Activated CD8-positive, alpha-beta T cell treated with anti-CD3 and anti-CD28 coated beads for 36 hours (primary cell): Measurements from ENCODE around the gene ACSM6. TPM values are rescaled to one million over a fixed set of nuclear protein-coding genes. Genes with fewer than 3 reads are reported as not detected.

ENCODE experiments used
- ATAC-seq: fragments of 200-7000 bp; cut with Tn5 transposase; one replicate; pipeline ENCODE4 v1.10.0; 2021; ENCODE audit warnings: mild to moderate bottlenecking, moderate library complexity
- CTCF ChIA-PET: fragments of 350-600 bp; sonication (Branson Sonifier 250); formaldehyde crosslinking; loops from one replicate; lab custom pipeline; 2021; ENCODE audit warnings: antibody characterized with exemption; lab: Charles Lee
- POLR2A ChIA-PET: fragments of 350-600 bp; sonication (Branson Sonifier 250); formaldehyde crosslinking; loops from one replicate; lab custom pipeline; 2021; ENCODE audit warnings: antibody characterized with exemption; lab: Charles Lee
- DNase-seq: peaks from one replicate; pipeline ENCODE4 v3.0.0-alpha.2; 2020
- H3K27ac Mint-ChIP-seq: one replicate; pipeline ENCODE4 v1.8.0; 2021; ENCODE audit warnings: mild to moderate bottlenecking, mixed read lengths
- H3K27me3 Mint-ChIP-seq: one replicate; pipeline ENCODE4 v1.8.0; 2021; ENCODE audit warnings: mixed read lengths
- H3K36me3 Mint-ChIP-seq: one replicate; pipeline ENCODE4 v1.8.0; 2021; ENCODE audit warnings: low read depth, mixed read lengths
- H3K4me1 Mint-ChIP-seq: one replicate; pipeline ENCODE4 v1.8.0; 2021; ENCODE audit warnings: low read depth, mixed read lengths
- H3K4me3 Mint-ChIP-seq: one replicate; pipeline ENCODE4 v1.8.0; 2021; ENCODE audit warnings: mild to moderate bottlenecking, moderate library complexity, mixed read lengths
- H3K9me3 Mint-ChIP-seq: one replicate; pipeline ENCODE4 v1.8.0; 2021; ENCODE audit warnings: mixed read lengths
- intact Hi-C: fragments of 100-400 bp; cut with micrococcal nuclease; formaldehyde crosslinking; loops from one replicate; pipeline ENCODE4 v1.10.0; 2022
- total RNA-seq, 2 experiments: library from RNA; stranded (reverse); gene quantifications; one replicate each; pipeline ENCODE4 v1.2.3, GENCODE V29; 2021
- TF ChIP-seq, protein P1 (sequence below): fragments of 200-600 bp; IDR thresholded peaks from one replicate; pipeline ENCODE4 v1.8.0; 2022; ENCODE audit warnings: antibody characterized with exemption, mild to moderate bottlenecking

ACSM6 gene, protein sequence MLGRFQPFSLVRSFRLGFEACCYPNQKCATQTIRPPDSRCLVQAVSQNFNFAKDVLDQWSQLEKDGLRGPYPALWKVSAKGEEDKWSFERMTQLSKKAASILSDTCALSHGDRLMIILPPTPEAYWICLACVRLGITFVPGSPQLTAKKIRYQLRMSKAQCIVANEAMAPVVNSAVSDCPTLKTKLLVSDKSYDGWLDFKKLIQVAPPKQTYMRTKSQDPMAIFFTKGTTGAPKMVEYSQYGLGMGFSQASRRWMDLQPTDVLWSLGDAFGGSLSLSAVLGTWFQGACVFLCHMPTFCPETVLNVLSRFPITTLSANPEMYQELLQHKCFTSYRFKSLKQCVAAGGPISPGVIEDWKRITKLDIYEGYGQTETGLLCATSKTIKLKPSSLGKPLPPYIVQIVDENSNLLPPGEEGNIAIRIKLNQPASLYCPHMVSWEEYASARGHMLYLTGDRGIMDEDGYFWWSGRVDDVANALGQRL
- not detected for total RNA-seq

DNA sequence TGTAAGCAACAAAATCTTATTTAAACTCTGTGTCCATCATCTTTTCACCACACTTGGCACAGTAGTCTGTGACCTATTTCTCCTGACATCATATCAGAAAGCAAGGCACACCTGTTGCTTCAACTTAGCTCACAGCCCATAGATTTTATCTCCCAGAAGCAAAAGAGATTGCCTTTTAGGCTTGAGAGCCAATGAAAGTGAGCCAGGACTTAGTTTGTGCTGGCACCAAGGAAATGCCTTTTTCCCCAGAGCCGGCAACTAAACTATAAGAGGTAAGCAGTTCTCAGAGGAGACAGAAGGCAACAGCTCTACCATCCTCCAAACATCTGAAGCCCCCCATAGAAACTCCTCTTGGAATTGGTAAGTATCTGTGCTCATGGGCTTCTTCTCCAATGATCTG, at the start of gene ACSM6:
ACSM6 (plus strand) TSS at position 295 of the 400 bp plus-strand sequence. CDS start 248 bp downstream, outside the sequence.
- no peak within 1 kb of the TSS for H3K27ac Mint-ChIP-seq
- ATAC-seq (no peak), DNase-seq (no peak)
- POLR2A ChIA-PET, result no interaction called here
- CTCF ChIA-PET, result no interaction called here
- intact Hi-C loops, result no loop called here
- no peaks in the 10 kb centered on the region for H3K4me1 Mint-ChIP-seq
- no peak within 1 kb of the TSS for H3K4me3 Mint-ChIP-seq
- no peaks in the 10 kb centered on the region for H3K9me3 Mint-ChIP-seq
- H3K36me3 Mint-ChIP-seq, result no peaks in the 10 kb centered on the region
- peaks cover 6% of the 10 kb centered on the region for H3K27me3 Mint-ChIP-seq
- TF ChIP-seq, protein P1, sequence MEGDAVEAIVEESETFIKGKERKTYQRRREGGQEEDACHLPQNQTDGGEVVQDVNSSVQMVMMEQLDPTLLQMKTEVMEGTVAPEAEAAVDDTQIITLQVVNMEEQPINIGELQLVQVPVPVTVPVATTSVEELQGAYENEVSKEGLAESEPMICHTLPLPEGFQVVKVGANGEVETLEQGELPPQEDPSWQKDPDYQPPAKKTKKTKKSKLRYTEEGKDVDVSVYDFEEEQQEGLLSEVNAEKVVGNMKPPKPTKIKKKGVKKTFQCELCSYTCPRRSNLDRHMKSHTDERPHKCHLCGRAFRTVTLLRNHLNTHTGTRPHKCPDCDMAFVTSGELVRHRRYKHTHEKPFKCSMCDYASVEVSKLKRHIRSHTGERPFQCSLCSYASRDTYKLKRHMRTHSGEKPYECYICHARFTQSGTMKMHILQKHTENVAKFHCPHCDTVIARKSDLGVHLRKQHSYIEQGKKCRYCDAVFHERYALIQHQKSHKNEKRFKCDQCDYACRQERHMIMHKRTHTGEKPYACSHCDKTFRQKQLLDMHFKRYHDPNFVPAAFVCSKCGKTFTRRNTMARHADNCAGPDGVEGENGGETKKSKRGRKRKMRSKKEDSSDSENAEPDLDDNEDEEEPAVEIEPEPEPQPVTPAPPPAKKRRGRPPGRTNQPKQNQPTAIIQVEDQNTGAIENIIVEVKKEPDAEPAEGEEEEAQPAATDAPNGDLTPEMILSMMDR, result no peak

DNA sequence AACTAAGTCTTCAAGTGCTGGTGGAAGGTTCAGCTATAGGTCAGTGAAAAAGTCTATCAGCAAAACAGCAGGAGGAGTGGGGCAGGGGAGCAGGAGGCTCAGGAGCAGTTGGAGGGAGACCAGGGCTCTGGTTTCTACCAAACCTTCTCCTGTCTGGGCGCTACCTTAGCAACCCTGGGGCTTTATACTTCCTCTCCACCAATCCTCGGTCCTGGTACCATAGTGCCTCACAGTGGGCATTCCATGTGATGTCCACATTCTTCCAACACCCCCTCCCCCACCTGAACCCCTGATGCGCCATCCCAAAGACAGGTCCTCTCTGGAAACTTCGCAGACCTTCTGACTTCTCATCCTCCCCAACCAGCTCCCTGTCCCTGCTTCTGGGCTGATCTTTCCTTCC, 25.3 kb upstream of the ACSM6 start:
- H3K27ac Mint-ChIP-seq, result no peak overlapping the region
- TF ChIP-seq, protein P1, result no peak
- intact Hi-C loops, result no loop called here
- ChIA-PET POLR2A (no interaction called here), CTCF (no interaction called here)
- H3K27me3 Mint-ChIP-seq, result no peaks in the 10 kb centered on the region
- H3K4me3 Mint-ChIP-seq, result no peak overlapping the region
- DNase-seq (no peak), ATAC-seq (no peak)
- peaks cover 11% of the 10 kb centered on the region for H3K9me3 Mint-ChIP-seq
- peaks cover under 1% of the 10 kb centered on the region for H3K36me3 Mint-ChIP-seq
- no peaks in the 10 kb centered on the region for H3K4me1 Mint-ChIP-seq

DNA sequence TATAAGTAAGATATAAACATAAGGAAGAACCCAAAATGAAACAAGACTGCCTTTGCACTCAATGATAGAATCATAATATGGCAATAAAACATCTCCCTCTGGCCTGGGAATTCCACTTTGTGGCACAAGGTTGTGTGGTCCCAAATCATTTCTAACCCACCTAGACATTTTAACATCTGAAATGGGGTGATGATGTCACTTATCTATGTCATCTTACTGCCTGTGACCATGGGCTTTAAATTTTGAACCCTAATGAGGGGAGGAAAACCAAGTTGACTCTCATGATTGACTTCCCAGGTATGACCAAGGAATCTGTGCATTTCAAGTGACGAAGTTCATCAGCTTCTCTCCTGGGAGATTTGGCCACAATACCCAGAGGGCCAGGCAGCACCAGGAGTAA, 24.5 kb upstream of the ACSM6 start:
- H3K27me3 Mint-ChIP-seq, result no peaks in the 10 kb centered on the region
- H3K4me3 Mint-ChIP-seq, result no peak overlapping the region
- no peaks in the 10 kb centered on the region for H3K36me3 Mint-ChIP-seq
- DNase-seq, result no peak
- H3K9me3 Mint-ChIP-seq, result peaks cover 10% of the 10 kb centered on the region
- no peak for ATAC-seq
- ChIA-PET CTCF (no interaction called here), POLR2A (no interaction called here)
- intact Hi-C loops, result no loop called here
- no peaks in the 10 kb centered on the region for H3K4me1 Mint-ChIP-seq
- TF ChIP-seq, protein P1, result no peak
- no peak overlapping the region for H3K27ac Mint-ChIP-seq

DNA sequence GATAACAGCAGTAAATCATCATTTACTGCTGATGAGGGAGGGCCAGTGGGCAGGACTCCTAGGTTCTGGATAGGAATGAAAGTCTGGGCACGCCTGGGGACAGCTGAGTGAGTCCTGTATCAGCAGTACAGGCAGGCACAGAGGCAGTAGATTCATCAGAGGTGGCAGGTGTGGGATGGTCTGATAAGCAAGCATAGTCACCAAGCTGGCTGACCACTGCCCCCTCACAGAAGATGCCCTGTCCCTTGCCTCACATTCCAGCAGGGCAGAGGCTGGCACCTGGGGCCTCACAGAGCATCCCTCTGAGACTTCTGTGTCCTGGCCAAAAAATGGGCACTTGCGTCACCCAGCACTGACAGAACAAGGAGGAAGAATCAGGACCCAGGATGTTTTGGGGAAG, 23.2 kb upstream of the ACSM6 start:
- POLR2A ChIA-PET, result no interaction called here
- DNase-seq (no peak), ATAC-seq (no peak)
- Mint-ChIP-seq H3K4me1 (no peaks in the 10 kb centered on the region), H3K27me3 (no peaks in the 10 kb centered on the region), H3K27ac (no peak overlapping the region), H3K36me3 (no peaks in the 10 kb centered on the region), H3K4me3 (no peak overlapping the region), H3K9me3 (peaks cover 10% of the 10 kb centered on the region)
- intact Hi-C loops, result no loop called here
- TF ChIP-seq, protein P1, result no peak
- CTCF ChIA-PET, result no interaction called here

DNA sequence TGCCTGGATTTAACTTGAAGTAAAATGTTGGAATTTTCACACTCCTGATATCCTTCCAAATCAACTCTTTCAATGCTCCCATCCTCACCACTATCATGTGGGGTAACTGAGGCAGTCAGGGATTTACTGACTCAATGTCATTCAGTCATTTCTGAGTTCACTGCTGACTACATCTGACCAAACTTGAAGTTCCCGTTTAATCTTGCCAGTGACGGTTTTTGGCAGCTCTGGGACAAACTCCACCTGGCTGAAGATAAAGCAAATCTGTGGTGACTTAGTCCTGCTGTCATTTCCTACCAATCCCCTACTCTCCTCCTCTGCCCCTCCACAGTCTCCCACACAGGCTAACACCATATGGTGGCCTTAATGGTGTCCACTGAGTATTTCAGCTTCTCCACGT, 22.7 kb upstream of the ACSM6 start:
- ChIA-PET POLR2A (no interaction called here), CTCF (no interaction called here)
- no peak overlapping the region for H3K4me3 Mint-ChIP-seq
- intact Hi-C loops, result no loop called here
- H3K27me3 Mint-ChIP-seq, result no peaks in the 10 kb centered on the region
- peaks cover 4% of the 10 kb centered on the region for H3K9me3 Mint-ChIP-seq
- ATAC-seq (no peak), DNase-seq (no peak)
- H3K4me1 Mint-ChIP-seq, result no peaks in the 10 kb centered on the region
- no peak overlapping the region for H3K27ac Mint-ChIP-seq
- H3K36me3 Mint-ChIP-seq, result no peaks in the 10 kb centered on the region
- TF ChIP-seq, protein P1, result no peak
